ENCODE measurements around the gene SPAG9. TPM values are rescaled to one million over a fixed set of nuclear protein-coding genes. Genes with fewer than 3 reads are reported as not detected.

SPAG9 gene
- total RNA-seq, 1 experiment from 2014 or later: 90.5 TPM

GRCh38 chr17:51079049-51079448 is 41.6 kb downstream of the SPAG9 start:
- DNase-seq: peak; percentile 64
- H3K9ac ChIP-seq (ENCODE audit: low read length): no peak overlapping the region
- peak; percentile 67 for ATAC-seq
- ChIA-PET CTCF (no interaction called here), POLR2A (ENCODE audit: unreplicated experiment) (no interaction called here)
- no peaks in the 10 kb centered on the region for H3F3A ChIP-seq (ENCODE audit: low read length, unreplicated experiment)
- no peaks in the 10 kb centered on the region for H3K9me3 ChIP-seq (ENCODE audit: low read length)
- H3K9me2 ChIP-seq (replicated peaks; ENCODE audit: low read length): no peaks in the 10 kb centered on the region
- peaks cover 60% of the 10 kb centered on the region for H3K79me2 ChIP-seq (ENCODE audit: low read length)
- H2AFZ ChIP-seq (ENCODE audit: low read length): no peak overlapping the region
- no TSS peak for BruUV-seq (replicated peaks)
- no peak overlapping the region for H3K4me3 ChIP-seq (ENCODE audit: low read length)
- H3K36me3 ChIP-seq (ENCODE audit: low read depth, low read length): peaks cover 24% of the 10 kb centered on the region
- intact Hi-C loops (cut with micrococcal nuclease): no loop called here
- H3K27me3 ChIP-seq (ENCODE audit: low read length): no peaks in the 10 kb centered on the region
- H3K4me1 ChIP-seq (ENCODE audit: insufficient read depth, low read length): peaks cover 14% of the 10 kb centered on the region
- peak overlapping the region; percentile 40; the same call in 1 of the 2 replicates for H3K4me2 ChIP-seq (ENCODE audit: low read length)
- no peaks in the 10 kb centered on the region for H4K20me1 ChIP-seq (ENCODE audit: low read length)
- TF ChIP-seq EZH2 (IDR thresholded peaks at IDR 0.05; ENCODE audit: low read length, unreplicated experiment) (no peak), EZH2phosphoT487 (IDR thresholded peaks at IDR 0.05; ENCODE audit: borderline replicate concordance, low read length) (no peak)
- TF ChIP-seq, protein P1, sequence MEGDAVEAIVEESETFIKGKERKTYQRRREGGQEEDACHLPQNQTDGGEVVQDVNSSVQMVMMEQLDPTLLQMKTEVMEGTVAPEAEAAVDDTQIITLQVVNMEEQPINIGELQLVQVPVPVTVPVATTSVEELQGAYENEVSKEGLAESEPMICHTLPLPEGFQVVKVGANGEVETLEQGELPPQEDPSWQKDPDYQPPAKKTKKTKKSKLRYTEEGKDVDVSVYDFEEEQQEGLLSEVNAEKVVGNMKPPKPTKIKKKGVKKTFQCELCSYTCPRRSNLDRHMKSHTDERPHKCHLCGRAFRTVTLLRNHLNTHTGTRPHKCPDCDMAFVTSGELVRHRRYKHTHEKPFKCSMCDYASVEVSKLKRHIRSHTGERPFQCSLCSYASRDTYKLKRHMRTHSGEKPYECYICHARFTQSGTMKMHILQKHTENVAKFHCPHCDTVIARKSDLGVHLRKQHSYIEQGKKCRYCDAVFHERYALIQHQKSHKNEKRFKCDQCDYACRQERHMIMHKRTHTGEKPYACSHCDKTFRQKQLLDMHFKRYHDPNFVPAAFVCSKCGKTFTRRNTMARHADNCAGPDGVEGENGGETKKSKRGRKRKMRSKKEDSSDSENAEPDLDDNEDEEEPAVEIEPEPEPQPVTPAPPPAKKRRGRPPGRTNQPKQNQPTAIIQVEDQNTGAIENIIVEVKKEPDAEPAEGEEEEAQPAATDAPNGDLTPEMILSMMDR (conservative IDR thresholded peaks at IDR 0.05; ENCODE audit: low read depth, low read length): no peak
- no peak overlapping the region for H3K27ac ChIP-seq (ENCODE audit: low read length)

DNA sequence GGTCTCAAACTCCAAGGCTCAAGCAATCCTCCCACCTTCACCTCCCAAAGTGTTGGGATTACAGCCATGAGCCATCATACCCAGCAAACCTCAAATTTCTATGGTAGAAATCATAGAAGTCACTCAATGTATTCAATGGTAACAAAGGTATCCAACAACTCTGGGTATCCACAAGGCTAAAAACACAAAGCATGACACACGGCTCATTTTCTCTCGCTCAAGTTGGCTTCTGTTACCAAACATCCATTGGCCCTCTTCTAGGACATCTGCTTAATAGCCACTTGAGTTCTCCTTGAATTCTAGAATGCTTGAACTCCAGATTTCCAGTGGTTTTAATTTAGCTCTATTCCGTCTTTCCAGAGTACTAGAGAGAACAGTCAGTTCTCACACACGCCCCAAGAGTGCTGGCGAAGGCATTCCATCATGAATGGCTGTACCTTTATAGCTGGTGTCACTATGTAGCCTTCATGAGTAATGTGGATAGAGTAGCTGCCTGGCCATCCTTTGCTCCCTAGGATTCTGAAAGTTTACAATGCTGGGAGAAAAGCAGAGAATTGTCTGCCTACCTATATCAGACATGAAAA is 42.6 kb downstream of the SPAG9 start:
- H3K9me3 ChIP-seq (ENCODE audit: low read length): no peaks in the 10 kb centered on the region
- peaks cover 9% of the 10 kb centered on the region for H3K4me1 ChIP-seq (ENCODE audit: insufficient read depth, low read length)
- BruUV-seq (replicated peaks): no TSS peak
- CTCF ChIA-PET: no interaction called here
- no peak for ATAC-seq
- H3K4me3 ChIP-seq (ENCODE audit: low read length): no peak overlapping the region
- H3K27ac ChIP-seq (ENCODE audit: low read length): no peak overlapping the region
- intact Hi-C loops (cut with micrococcal nuclease): no loop called here
- no peak overlapping the region for H3K9ac ChIP-seq (ENCODE audit: low read length)
- no peak overlapping the region for H3K4me2 ChIP-seq (ENCODE audit: low read length)
- no peaks in the 10 kb centered on the region for H3F3A ChIP-seq (ENCODE audit: low read length, unreplicated experiment)
- POLR2A ChIA-PET (ENCODE audit: unreplicated experiment): no interaction called here
- no peaks in the 10 kb centered on the region for H3K27me3 ChIP-seq (ENCODE audit: low read length)
- no peak for DNase-seq
- H3K36me3 ChIP-seq (ENCODE audit: low read depth, low read length): peaks cover 24% of the 10 kb centered on the region
- H3K9me2 ChIP-seq (replicated peaks; ENCODE audit: low read length): no peaks in the 10 kb centered on the region
- H3K79me2 ChIP-seq (ENCODE audit: low read length): peaks cover 53% of the 10 kb centered on the region
- no peak overlapping the region for H2AFZ ChIP-seq (ENCODE audit: low read length)
- no peaks in the 10 kb centered on the region for H4K20me1 ChIP-seq (ENCODE audit: low read length)
- TF ChIP-seq EZH2 (IDR thresholded peaks at IDR 0.05; ENCODE audit: low read length, unreplicated experiment) (no peak), EZH2phosphoT487 (IDR thresholded peaks at IDR 0.05; ENCODE audit: borderline replicate concordance, low read length) (no peak)
- TF ChIP-seq, protein P1 (conservative IDR thresholded peaks at IDR 0.05; ENCODE audit: low read depth, low read length): no peak

DNA sequence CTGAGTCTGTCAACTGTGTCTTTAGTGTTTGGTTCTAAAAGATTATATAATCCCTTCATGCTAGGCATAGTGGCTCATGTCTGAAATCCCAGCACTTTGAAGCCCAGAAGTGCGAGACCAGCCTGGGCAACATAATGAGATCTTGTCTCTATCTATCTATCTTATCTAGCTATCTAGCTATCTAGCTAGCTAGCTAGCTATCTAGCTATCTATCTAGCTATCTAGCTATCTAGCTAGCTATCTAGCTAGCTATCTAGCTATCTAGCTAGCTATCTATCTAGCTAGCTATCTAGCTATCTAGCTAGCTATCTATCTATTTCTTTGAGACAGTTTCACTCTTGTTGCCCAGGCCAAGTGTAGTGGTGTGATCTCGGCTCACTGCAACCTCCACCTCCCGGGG is 43.8 kb downstream of the SPAG9 start:
- Histone ChIP-seq H4K20me1 (ENCODE audit: low read length) (no peaks in the 10 kb centered on the region), H3K9me3 (ENCODE audit: low read length) (no peaks in the 10 kb centered on the region), H3K9me2 (replicated peaks; ENCODE audit: low read length) (no peaks in the 10 kb centered on the region), H3K4me1 (ENCODE audit: insufficient read depth, low read length) (peaks cover 9% of the 10 kb centered on the region), H3K4me2 (ENCODE audit: low read length) (no peak overlapping the region), H3F3A (ENCODE audit: low read length, unreplicated experiment) (no peaks in the 10 kb centered on the region), H3K79me2 (ENCODE audit: low read length) (peaks cover 51% of the 10 kb centered on the region), H3K27me3 (ENCODE audit: low read length) (no peaks in the 10 kb centered on the region), H3K27ac (ENCODE audit: low read length) (no peak overlapping the region), H3K9ac (ENCODE audit: low read length) (no peak overlapping the region), H2AFZ (ENCODE audit: low read length) (no peak overlapping the region), H3K36me3 (ENCODE audit: low read depth, low read length) (peaks cover 24% of the 10 kb centered on the region), H3K4me3 (ENCODE audit: low read length) (no peak overlapping the region)
- no peak for TF ChIP-seq EZH2phosphoT487 (IDR thresholded peaks at IDR 0.05; ENCODE audit: borderline replicate concordance, low read length)
- TF ChIP-seq EZH2 (IDR thresholded peaks at IDR 0.05; ENCODE audit: low read length, unreplicated experiment): no peak
- TF ChIP-seq, protein P1 (conservative IDR thresholded peaks at IDR 0.05; ENCODE audit: low read depth, low read length): no peak
- ChIA-PET CTCF (no interaction called here), POLR2A (ENCODE audit: unreplicated experiment) (no interaction called here)
- intact Hi-C loops (cut with micrococcal nuclease): no loop called here
- ATAC-seq (no peak), DNase-seq (no peak)
- BruUV-seq (replicated peaks): no TSS peak
